Suprapubic skin (tissue), 4 donors: Measurements from ENCODE around the gene REPIN1.

ENCODE experiments used
- EP300 ChIP-seq: sonication (generic); formaldehyde crosslinking; IDR thresholded peaks from one replicate; pipeline ENCODE4 v1.6.1; 2017; ENCODE audit warnings: antibody characterized with exemption
- POLR2A ChIP-seq, 2 donors: fragments of 450-650 bp; IDR thresholded peaks; one replicate each; pipeline ENCODE4 v1.6.1; 2017; ENCODE audit warnings: antibody characterized with exemption in 2 of 2, mild to moderate bottlenecking in 2 of 2, moderate library complexity in 2 of 2
- POLR2AphosphoS5 ChIP-seq, 3 donors: sonication (generic); formaldehyde crosslinking; IDR thresholded peaks; one replicate each; pipeline ENCODE4 v1.6.1; 2017; ENCODE audit warnings: antibody characterized with exemption in 3 of 3
- TF ChIP-seq, protein P1 (sequence below), 2 donors: fragments of 200-600 bp in 1 of 2; fragments of 450-650 bp in 1 of 2; sonication (generic) in 1 of 2; IDR thresholded peaks; one replicate each; pipeline ENCODE4 v1.5.1; 2016 to 2019; ENCODE audit warnings: antibody characterized with exemption in 2 of 2, mild to moderate bottlenecking in 1 of 2, moderate library complexity in 1 of 2

DNA sequence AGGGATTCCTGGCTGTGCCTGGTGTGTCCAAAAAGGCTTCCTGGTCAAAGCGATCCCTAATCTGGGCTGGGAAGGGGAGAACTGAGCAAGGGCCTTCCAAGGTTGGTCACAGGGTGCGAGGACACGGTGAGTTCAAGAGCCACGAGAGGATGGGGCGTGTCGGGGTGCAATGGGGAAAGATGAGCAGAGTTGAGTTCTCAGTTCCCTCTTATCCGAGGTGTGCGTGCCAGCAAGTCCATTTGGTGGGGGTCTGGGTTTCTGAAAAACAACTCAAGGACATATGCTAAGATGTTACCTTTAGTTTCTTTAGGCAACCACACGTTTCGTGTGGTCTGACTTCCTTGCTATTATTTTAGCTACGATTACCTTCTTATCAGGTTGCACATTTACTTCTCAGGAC lies 11.8 kb downstream of the REPIN1 start:
- TF ChIP-seq EP300 = no peak
- TF ChIP-seq POLR2A (IDR thresholded peaks at IDR 0.05) = no peak
- TF ChIP-seq, protein P1, sequence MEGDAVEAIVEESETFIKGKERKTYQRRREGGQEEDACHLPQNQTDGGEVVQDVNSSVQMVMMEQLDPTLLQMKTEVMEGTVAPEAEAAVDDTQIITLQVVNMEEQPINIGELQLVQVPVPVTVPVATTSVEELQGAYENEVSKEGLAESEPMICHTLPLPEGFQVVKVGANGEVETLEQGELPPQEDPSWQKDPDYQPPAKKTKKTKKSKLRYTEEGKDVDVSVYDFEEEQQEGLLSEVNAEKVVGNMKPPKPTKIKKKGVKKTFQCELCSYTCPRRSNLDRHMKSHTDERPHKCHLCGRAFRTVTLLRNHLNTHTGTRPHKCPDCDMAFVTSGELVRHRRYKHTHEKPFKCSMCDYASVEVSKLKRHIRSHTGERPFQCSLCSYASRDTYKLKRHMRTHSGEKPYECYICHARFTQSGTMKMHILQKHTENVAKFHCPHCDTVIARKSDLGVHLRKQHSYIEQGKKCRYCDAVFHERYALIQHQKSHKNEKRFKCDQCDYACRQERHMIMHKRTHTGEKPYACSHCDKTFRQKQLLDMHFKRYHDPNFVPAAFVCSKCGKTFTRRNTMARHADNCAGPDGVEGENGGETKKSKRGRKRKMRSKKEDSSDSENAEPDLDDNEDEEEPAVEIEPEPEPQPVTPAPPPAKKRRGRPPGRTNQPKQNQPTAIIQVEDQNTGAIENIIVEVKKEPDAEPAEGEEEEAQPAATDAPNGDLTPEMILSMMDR (IDR thresholded peaks at IDR 0.05) = no peak
- TF ChIP-seq POLR2AphosphoS5 (IDR thresholded peaks at IDR 0.05) = no peak
